ENCODE data around the gene NUB1. TPM values are rescaled to one million over a fixed set of nuclear protein-coding genes. Genes with fewer than 3 reads are reported as not detected.

NUB1 gene
- total RNA-seq, 1 donor from 2014 or later: 28.2 TPM

GRCh38 chr7:151383638-151384351 is 42.2 kb downstream of the NUB1 start:
- intact Hi-C loops (cut with DNase I): no loop called here
- no peaks in the 10 kb centered on the region for H3K36me3 ChIP-seq
- no peak overlapping the region for H3K4me3 ChIP-seq
- no peak for TF ChIP-seq CTCF (IDR thresholded peaks at IDR 0.05)
- H3K27ac ChIP-seq: no peak overlapping the region
- no peak for DNase-seq (ENCODE audit: low spot score in 2 of 2)
- no peaks in the 10 kb centered on the region for H3K27me3 ChIP-seq
- peaks cover 0 to 18% of the 10 kb centered on the region in 2 donors for H3K4me1 ChIP-seq
- H3K9me3 ChIP-seq: no peaks in the 10 kb centered on the region

GRCh38 chr7:151384352-151384697 is 42.7 kb downstream of the NUB1 start:
- no peaks in the 10 kb centered on the region for H3K36me3 ChIP-seq
- no peaks in the 10 kb centered on the region for H3K9me3 ChIP-seq
- no peak for DNase-seq (ENCODE audit: low spot score in 2 of 2)
- intact Hi-C loops (cut with DNase I): no loop called here
- peaks cover 0 to 18% of the 10 kb centered on the region in 2 donors for H3K4me1 ChIP-seq
- no peak for TF ChIP-seq CTCF (IDR thresholded peaks at IDR 0.05)
- no peak overlapping the region for H3K4me3 ChIP-seq
- no peak overlapping the region for H3K27ac ChIP-seq
- H3K27me3 ChIP-seq: no peaks in the 10 kb centered on the region

- H3K9me3 ChIP-seq: no peaks in the 10 kb centered on the region
- H3K36me3 ChIP-seq: no peaks in the 10 kb centered on the region
- DNase-seq (ENCODE audit: low spot score in 2 of 2): no peak
- H3K4me1 ChIP-seq: peaks cover 0 to 18% of the 10 kb centered on the region in 2 donors
- H3K27me3 ChIP-seq: no peaks in the 10 kb centered on the region
- no peak overlapping the region for H3K4me3 ChIP-seq
- intact Hi-C loops (cut with DNase I): no loop called here
- peak overlapping the region; percentile 79 to 85 for H3K27ac ChIP-seq
- TF ChIP-seq CTCF (IDR thresholded peaks at IDR 0.05): no peak
Measured at GRCh38 chr7:151384776-151385625, 43.4 kb downstream of the NUB1 start.

GRCh38 chr7:151385626-151386300 is 44.2 kb downstream of the NUB1 start:
- Histone ChIP-seq H3K27ac (peak overlapping the region; percentile 79 to 85), H3K9me3 (no peaks in the 10 kb centered on the region), H3K36me3 (no peaks in the 10 kb centered on the region), H3K27me3 (no peaks in the 10 kb centered on the region), H3K4me1 (peaks cover 0 to 18% of the 10 kb centered on the region in 2 donors), H3K4me3 (no peak overlapping the region)
- intact Hi-C loops (cut with DNase I): no loop called here
- no peak for DNase-seq (ENCODE audit: low spot score in 2 of 2)
- no peak for TF ChIP-seq CTCF (IDR thresholded peaks at IDR 0.05)

- Histone ChIP-seq H3K27me3 (no peaks in the 10 kb centered on the region), H3K9me3 (no peaks in the 10 kb centered on the region), H3K36me3 (no peaks in the 10 kb centered on the region), H3K4me1 (peaks cover 0 to 17% of the 10 kb centered on the region in 2 donors), H3K27ac (peak overlapping the region; percentile 79 to 85), H3K4me3 (no peak overlapping the region)
- TF ChIP-seq CTCF (IDR thresholded peaks at IDR 0.05): no peak
- intact Hi-C loops (cut with DNase I): no loop called here
- no peak for DNase-seq (ENCODE audit: low spot score in 2 of 2)
Measured at GRCh38 chr7:151386301-151387160, 44.9 kb downstream of the NUB1 start.

Measured in ascending aorta (tissue), 2 donors.